Neural cell (in vitro differentiated cells): Measurements from ENCODE around the gene DYRK4. TPM values are rescaled to one million over a fixed set of nuclear protein-coding genes. Genes with fewer than 3 reads are reported as not detected.

Source experiments
- H2AFZ ChIP-seq: fragments of 200-600, 300-800 bp; sonication (generic), shearing (Covaris generic); 2 replicates; pipeline ENCODE4 v1.6.0; 2014; ENCODE audit warnings: low read depth, mild to moderate bottlenecking, antibody characterized with exemption, low read length, moderate library complexity
- H3F3A ChIP-seq: fragments of 200-600 bp; shearing (Covaris generic); 2 replicates; pipeline ENCODE4 v1.6.1; 2016; ENCODE audit warnings: mild to moderate bottlenecking, moderate library complexity, mixed read lengths, antibody characterized with exemption, low read length; ENCODE audit not compliant: insufficient read depth, poor library complexity, severe bottlenecking
- H3K27ac ChIP-seq: fragments of 200-600, 300-800 bp; sonication (generic), shearing (Covaris generic); 2 replicates; pipeline ENCODE4 v1.5.1; 2014; ENCODE audit warnings: mild to moderate bottlenecking, low read length, moderate library complexity
- H3K27me3 ChIP-seq: fragments of 300-800, 200-600 bp; sonication (generic), shearing (Covaris generic); 2 replicates; pipeline ENCODE4 v1.6.0; 2014; ENCODE audit warnings: mild to moderate bottlenecking, low read depth, low read length, moderate library complexity; ENCODE audit not compliant: insufficient read depth
- H3K36me3 ChIP-seq: fragments of 300-800, 200-600 bp; sonication (generic), shearing (Covaris generic); 2 replicates; pipeline ENCODE4 v1.5.1; 2014; ENCODE audit warnings: mild to moderate bottlenecking, antibody characterized with exemption, low read length, moderate library complexity; ENCODE audit not compliant: insufficient read depth
- H3K4me2 ChIP-seq: fragments of 300-800, 200-600 bp; sonication (generic), shearing (Covaris generic); 2 replicates; pipeline ENCODE4 v1.6.0; 2014; ENCODE audit warnings: mild to moderate bottlenecking, low read length
- H3K4me3 ChIP-seq: fragments of 300-800, 200-600 bp; sonication (generic), shearing (Covaris generic); 2 replicates; pipeline ENCODE4 v1.5.1; 2014; ENCODE audit warnings: mild to moderate bottlenecking, low read length, moderate library complexity
- H3K79me2 ChIP-seq: fragments of 200-600 bp; shearing (Covaris generic); replicated peaks from 2 replicates; pipeline ENCODE4 v1.6.0; 2014; ENCODE audit warnings: mild to moderate bottlenecking, low read length, moderate library complexity; ENCODE audit not compliant: insufficient read depth
- H3K9ac ChIP-seq: fragments of 300-800, 200-600 bp; sonication (generic), shearing (Covaris generic); 2 replicates; pipeline ENCODE4 v1.6.1; 2016; ENCODE audit warnings: mild to moderate bottlenecking, low read length, mixed read lengths
- H3K9me2 ChIP-seq: fragments of 200-600 bp; shearing (Covaris generic); 2 replicates; pipeline ENCODE4 v1.6.1; 2016; ENCODE audit warnings: mild to moderate bottlenecking, low read length, mixed read lengths; ENCODE audit not compliant: insufficient read depth
- H3K9me3 ChIP-seq: fragments of 200-600, 300-800 bp; sonication (generic), shearing (Covaris generic); 2 replicates; pipeline ENCODE4 v1.6.1; 2016; ENCODE audit warnings: mild to moderate bottlenecking, mixed run types, low read length, moderate library complexity, mixed read lengths
- H4K20me1 ChIP-seq: fragments of 200-600 bp; shearing (Covaris generic); 2 replicates; pipeline ENCODE4 v1.6.1; 2016; ENCODE audit warnings: mild to moderate bottlenecking, mixed run types; ENCODE audit not compliant: insufficient read depth
- EP300 ChIP-seq: fragments of 450-650 bp; conservative IDR thresholded peaks from 2 replicates; pipeline ENCODE4 v1.6.1; 2014; ENCODE audit warnings: antibody characterized with exemption, mild to moderate bottlenecking, moderate library complexity; ENCODE audit not compliant: poor library complexity, severe bottlenecking
- EZH2 ChIP-seq: fragments of 200-600, 300-800 bp; shearing (Covaris generic), sonication (generic); IDR thresholded peaks from 2 replicates; pipeline ENCODE4 v1.6.1; 2014; ENCODE audit warnings: antibody characterized with exemption, low read length, borderline replicate concordance, mild to moderate bottlenecking; ENCODE audit not compliant: insufficient read depth, poor library complexity, severe bottlenecking
- MXI1 ChIP-seq: fragments of 450-650 bp; conservative IDR thresholded peaks from 2 replicates; pipeline ENCODE4 v1.6.1; 2014; ENCODE audit warnings: antibody characterized with exemption, mild to moderate bottlenecking; ENCODE audit not compliant: poor library complexity, severe bottlenecking
- POLR2AphosphoS5 ChIP-seq: IDR thresholded peaks from 2 replicates; pipeline ENCODE4 v1.6.1; 2012
- RAD21 ChIP-seq: fragments of 450-650 bp; conservative IDR thresholded peaks from 2 replicates; pipeline ENCODE4 v1.6.1; 2014; ENCODE audit warnings: antibody characterized with exemption, mild to moderate bottlenecking, moderate library complexity
- REST ChIP-seq: IDR thresholded peaks from 2 replicates; pipeline ENCODE4 v1.6.1; 2012; ENCODE audit warnings: borderline replicate concordance
- SMC3 ChIP-seq: fragments of 450-650 bp; conservative IDR thresholded peaks from 2 replicates; pipeline ENCODE4 v1.6.1; 2014; ENCODE audit warnings: antibody characterized with exemption, mild to moderate bottlenecking, moderate library complexity; ENCODE audit not compliant: poor library complexity
- TAF1 ChIP-seq: IDR thresholded peaks from 2 replicates; pipeline ENCODE4 v1.6.1; 2012; ENCODE audit warnings: low read depth
- polyA plus RNA-seq: library from polyadenylated mRNA; depleted of rRNA; stranded (reverse); fragments of >200 nt; gene quantifications from 2 replicates; pipeline ENCODE4 v1.2.3, GENCODE V29; 2014
- TF ChIP-seq, protein P1 (sequence below): fragments of 450-650 bp; IDR thresholded peaks from 2 replicates; pipeline ENCODE4 v1.5.1; 2014; ENCODE audit warnings: antibody characterized with exemption, mild to moderate bottlenecking, moderate library complexity; ENCODE audit not compliant: poor library complexity, severe bottlenecking

The DYRK4 gene
- polyA plus RNA-seq, 1 donor from 2014 or later: 13.2 TPM

GRCh38 chr12:4607056-4607455 is 45.0 kb downstream of the DYRK4 start:
- no peaks in the 10 kb centered on the region for H3F3A ChIP-seq
- H3K36me3 ChIP-seq: no peaks in the 10 kb centered on the region
- H2AFZ ChIP-seq: no peak overlapping the region
- H3K4me3 ChIP-seq: no peak overlapping the region
- H3K27me3 ChIP-seq: no peaks in the 10 kb centered on the region
- H3K9ac ChIP-seq: no peak overlapping the region
- no peak overlapping the region for H3K27ac ChIP-seq
- H3K79me2 ChIP-seq: peaks cover 4% of the 10 kb centered on the region
- no peak overlapping the region for H3K4me2 ChIP-seq
- no peaks in the 10 kb centered on the region for H3K9me3 ChIP-seq
- TF ChIP-seq POLR2AphosphoS5 (no peak), EP300 (no peak), EZH2 (no peak), RAD21 (no peak)
- TF ChIP-seq, protein P1, sequence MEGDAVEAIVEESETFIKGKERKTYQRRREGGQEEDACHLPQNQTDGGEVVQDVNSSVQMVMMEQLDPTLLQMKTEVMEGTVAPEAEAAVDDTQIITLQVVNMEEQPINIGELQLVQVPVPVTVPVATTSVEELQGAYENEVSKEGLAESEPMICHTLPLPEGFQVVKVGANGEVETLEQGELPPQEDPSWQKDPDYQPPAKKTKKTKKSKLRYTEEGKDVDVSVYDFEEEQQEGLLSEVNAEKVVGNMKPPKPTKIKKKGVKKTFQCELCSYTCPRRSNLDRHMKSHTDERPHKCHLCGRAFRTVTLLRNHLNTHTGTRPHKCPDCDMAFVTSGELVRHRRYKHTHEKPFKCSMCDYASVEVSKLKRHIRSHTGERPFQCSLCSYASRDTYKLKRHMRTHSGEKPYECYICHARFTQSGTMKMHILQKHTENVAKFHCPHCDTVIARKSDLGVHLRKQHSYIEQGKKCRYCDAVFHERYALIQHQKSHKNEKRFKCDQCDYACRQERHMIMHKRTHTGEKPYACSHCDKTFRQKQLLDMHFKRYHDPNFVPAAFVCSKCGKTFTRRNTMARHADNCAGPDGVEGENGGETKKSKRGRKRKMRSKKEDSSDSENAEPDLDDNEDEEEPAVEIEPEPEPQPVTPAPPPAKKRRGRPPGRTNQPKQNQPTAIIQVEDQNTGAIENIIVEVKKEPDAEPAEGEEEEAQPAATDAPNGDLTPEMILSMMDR: no peak
- no peaks in the 10 kb centered on the region for H3K9me2 ChIP-seq
- H4K20me1 ChIP-seq: no peaks in the 10 kb centered on the region

- Histone ChIP-seq H3K9me2 (no peaks in the 10 kb centered on the region), H3K4me2 (no peak overlapping the region), H3K79me2 (peaks cover 4% of the 10 kb centered on the region), H3K36me3 (no peaks in the 10 kb centered on the region), H3K27ac (no peak overlapping the region), H3K9me3 (no peaks in the 10 kb centered on the region), H3F3A (no peaks in the 10 kb centered on the region), H3K27me3 (no peaks in the 10 kb centered on the region), H3K9ac (no peak overlapping the region), H4K20me1 (no peaks in the 10 kb centered on the region), H3K4me3 (no peak overlapping the region), H2AFZ (no peak overlapping the region)
- TF ChIP-seq MXI1 (no peak), EP300 (no peak), TAF1 (no peak), POLR2AphosphoS5 (no peak), REST (no peak), RAD21 (no peak), SMC3 (no peak), EZH2 (no peak)
- TF ChIP-seq, protein P1: no peak
Measured at GRCh38 chr12:4609071-4609470, 47.1 kb downstream of the DYRK4 start.
